Stimulated activated CD4-positive, alpha-beta T cell treated with anti-CD3 and anti-CD28 coated beads, Interleukin-15, amount 100 ng/mL, for 48 hours (primary cell): ENCODE measurements around the gene OPHN1.
A peak's percentile ranks its signal among the peaks of the same experiment; 100 is the strongest.

ENCODE experiments used
- DNase-seq, 2 donors: peaks; one replicate each; pipeline ENCODE4 v3.0.0-alpha.2; 2020; ENCODE audit warnings: low read depth in 2 of 2

The OPHN1 gene

GRCh38 chrX:68254738-68255645 lies 178.3 kb downstream of the OPHN1 start:
- no peak for DNase-seq

- DNase-seq, result no peak
These were observed 180.6 kb downstream of the OPHN1 start for GRCh38 chrX:68252664-68253063.

- no peak for DNase-seq
These were observed 183.4 kb downstream of the OPHN1 start for GRCh38 chrX:68249903-68250302.

GRCh38 chrX:68249401-68249831 lies 183.9 kb downstream of the OPHN1 start:
- no peak for DNase-seq

- no peak for DNase-seq
These were observed 194.7 kb downstream of the OPHN1 start for GRCh38 chrX:68238568-68238967.

GRCh38 chrX:68234171-68234910 lies 199.0 kb downstream of the OPHN1 start:
- DNase-seq, result no peak

GRCh38 chrX:68232206-68232605 lies 201.1 kb downstream of the OPHN1 start:
- DNase-seq, result no peak

- DNase-seq, result no peak
These were observed 224.3 kb downstream of the OPHN1 start for GRCh38 chrX:68209008-68209407.

- DNase-seq, result no peak
These were observed 228.7 kb downstream of the OPHN1 start for GRCh38 chrX:68204521-68205038.

- no peak for DNase-seq
These were observed 229.6 kb downstream of the OPHN1 start for GRCh38 chrX:68203646-68204045.

- no peak for DNase-seq
These were observed 230.1 kb downstream of the OPHN1 start for GRCh38 chrX:68203211-68203610.

GRCh38 chrX:68199062-68199848 lies 234.0 kb downstream of the OPHN1 start:
- no peak for DNase-seq

- peak in 1 of 2 donors; percentile 18 for DNase-seq
These were observed 236.1 kb downstream of the OPHN1 start for GRCh38 chrX:68196939-68197791.

- no peak for DNase-seq
These were observed 237.7 kb downstream of the OPHN1 start for GRCh38 chrX:68195561-68195960.

GRCh38 chrX:68193786-68194185 lies 239.5 kb downstream of the OPHN1 start:
- DNase-seq, result no peak

- no peak for DNase-seq
These were observed 240.1 kb downstream of the OPHN1 start for GRCh38 chrX:68193234-68193633.

- no peak for DNase-seq
These were observed 242.5 kb downstream of the OPHN1 start for GRCh38 chrX:68190799-68191198.

- no peak for DNase-seq
These were observed 246.6 kb downstream of the OPHN1 start for GRCh38 chrX:68186552-68187262.

GRCh38 chrX:68185161-68185560 lies 248.1 kb downstream of the OPHN1 start:
- DNase-seq, result no peak

- DNase-seq, result no peak
These were observed 249.6 kb downstream of the OPHN1 start for GRCh38 chrX:68183612-68184214.
